GM12878 (cell line): ENCODE measurements around the gene RADIL.

Experiments used
- FOXM1 ChIP-seq: IDR thresholded peaks from 2 replicates; pipeline ENCODE4 v1.6.1; 2012; ENCODE audit warnings: low read depth, mild to moderate bottlenecking, inconsistent platforms, low read length, moderate library complexity
- POLR2AphosphoS2 ChIP-seq: IDR thresholded peaks from 2 replicates; pipeline ENCODE4 v1.6.1; 2011; ENCODE audit warnings: low read depth, mild to moderate bottlenecking, low read length, improper control_type of control experiment, moderate library complexity
- TF ChIP-seq, protein P1 (sequence below), 3 experiments: IDR thresholded peaks in 2 of 3; conservative IDR thresholded peaks in 1 of 3; 2 replicates each; pipeline ENCODE4 v1.5.1; 2011; ENCODE audit warnings: low read depth in 3 of 3, low read length in 3 of 3, mild to moderate bottlenecking in 3 of 3, control low read depth in 2 of 3, moderate library complexity in 2 of 3, inconsistent platforms in 1 of 3, mixed read lengths in 1 of 3; ENCODE audit not compliant: control insufficient read depth in 2 of 3, insufficient read depth in 1 of 3; ENCODE audit errors: extremely low read depth in 1 of 3

DNA sequence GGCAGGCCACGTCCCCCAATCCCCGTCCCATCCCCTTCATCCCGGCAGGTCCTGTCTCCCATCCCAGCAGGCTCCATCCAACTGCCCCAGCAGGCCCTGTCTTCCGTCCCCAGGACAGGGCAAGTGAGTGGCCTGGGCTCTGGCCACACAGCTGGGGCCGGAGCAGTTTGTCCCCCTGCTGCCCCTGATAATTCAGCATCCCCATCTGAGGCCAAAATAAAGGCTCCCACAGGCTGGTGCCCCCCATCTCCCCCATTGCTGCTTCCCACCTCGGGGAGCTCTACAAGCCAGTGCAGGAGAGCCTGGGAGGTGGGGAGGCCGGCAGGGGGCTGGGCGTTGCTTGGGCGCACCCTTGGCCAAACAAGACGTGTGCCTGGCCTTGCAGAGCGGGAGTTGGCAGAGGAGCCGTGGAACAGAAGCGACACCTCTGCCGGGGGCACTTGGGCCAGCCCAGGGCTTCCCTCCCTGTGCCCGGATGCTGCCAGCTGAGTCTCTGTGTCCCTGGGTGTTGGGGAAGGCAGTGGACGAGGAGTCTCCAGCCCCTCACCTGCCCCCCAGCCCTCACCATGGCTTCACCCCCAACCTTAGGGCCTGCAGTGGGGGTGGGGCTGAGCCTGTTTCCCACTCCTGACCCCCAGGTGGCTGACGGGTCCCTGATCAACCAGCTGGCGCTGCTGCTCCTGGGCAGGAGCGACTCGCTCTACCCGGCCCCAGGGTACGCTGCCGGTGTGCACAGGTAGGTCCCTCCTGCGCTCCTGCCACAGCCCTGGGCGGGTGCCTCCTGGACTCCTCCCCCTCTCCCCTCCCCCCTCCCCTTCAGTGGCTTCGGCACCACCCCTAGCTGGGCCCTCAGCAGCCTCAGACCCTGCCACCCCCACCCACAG lies 94.1 kb downstream of the RADIL start:
- TF ChIP-seq, protein P1, sequence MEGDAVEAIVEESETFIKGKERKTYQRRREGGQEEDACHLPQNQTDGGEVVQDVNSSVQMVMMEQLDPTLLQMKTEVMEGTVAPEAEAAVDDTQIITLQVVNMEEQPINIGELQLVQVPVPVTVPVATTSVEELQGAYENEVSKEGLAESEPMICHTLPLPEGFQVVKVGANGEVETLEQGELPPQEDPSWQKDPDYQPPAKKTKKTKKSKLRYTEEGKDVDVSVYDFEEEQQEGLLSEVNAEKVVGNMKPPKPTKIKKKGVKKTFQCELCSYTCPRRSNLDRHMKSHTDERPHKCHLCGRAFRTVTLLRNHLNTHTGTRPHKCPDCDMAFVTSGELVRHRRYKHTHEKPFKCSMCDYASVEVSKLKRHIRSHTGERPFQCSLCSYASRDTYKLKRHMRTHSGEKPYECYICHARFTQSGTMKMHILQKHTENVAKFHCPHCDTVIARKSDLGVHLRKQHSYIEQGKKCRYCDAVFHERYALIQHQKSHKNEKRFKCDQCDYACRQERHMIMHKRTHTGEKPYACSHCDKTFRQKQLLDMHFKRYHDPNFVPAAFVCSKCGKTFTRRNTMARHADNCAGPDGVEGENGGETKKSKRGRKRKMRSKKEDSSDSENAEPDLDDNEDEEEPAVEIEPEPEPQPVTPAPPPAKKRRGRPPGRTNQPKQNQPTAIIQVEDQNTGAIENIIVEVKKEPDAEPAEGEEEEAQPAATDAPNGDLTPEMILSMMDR (IDR thresholded peaks at IDR 0.05 in 2 of 3, conservative IDR thresholded peaks at IDR 0.05 in 1 of 3; ENCODE audit: control insufficient read depth in 2 of 3, extremely low read depth in 1 of 3, insufficient read depth in 1 of 3, low read depth in 3 of 3, low read length in 3 of 3), result no peak
- TF ChIP-seq FOXM1 (no peak), POLR2AphosphoS2 (no peak)
